Urinary bladder (tissue), 4 donors: ENCODE measurements around the gene DLEC1. TPM values are rescaled to one million over a fixed set of nuclear protein-coding genes. Genes with fewer than 3 reads are reported as not detected.

Source experiments
- DNase-seq: peaks from one replicate; pipeline ENCODE4 v3.0.0-alpha.2; 2015; ENCODE audit errors: extremely low spot score
- H3K27ac ChIP-seq: one replicate; pipeline ENCODE4 v1.5.1; 2013; ENCODE audit warnings: low read depth, mild to moderate bottlenecking, moderate library complexity
- H3K36me3 ChIP-seq: one replicate; pipeline ENCODE4 v1.6.1; 2013; ENCODE audit warnings: mild to moderate bottlenecking, moderate library complexity; ENCODE audit not compliant: insufficient read depth
- H3K4me1 ChIP-seq: one replicate; pipeline ENCODE4 v1.6.1; 2013; ENCODE audit warnings: mild to moderate bottlenecking, moderate library complexity; ENCODE audit not compliant: insufficient read depth
- H3K4me3 ChIP-seq: one replicate; pipeline ENCODE4 v1.5.1; 2013; ENCODE audit warnings: low read depth, low read length
- WGBS: extraction: QIAGEN DNeasy Blood & Tissue Kit; methylation state at CpG from one replicate; pipeline ENCODE4 v1.1.7; 2013; 5-methylcytosine and 5-hydroxymethylcytosine counted together
- polyA plus RNA-seq: library from polyadenylated mRNA; stranded (reverse); fragments of 200-250 nt; gene quantifications from one replicate; pipeline ENCODE4 v1.2.3, GENCODE V29; 2013
- total RNA-seq: library from RNA; depleted of rRNA; stranded (reverse); fragments of >200 nt; gene quantifications from one replicate; pipeline ENCODE4 v1.2.3, GENCODE V29; 2014
- donor health status: healthy with polysubstance abuse.
- donor health status: healthy.

The DLEC1 gene
- total and polyA plus RNA-seq, 2 donors: 0.29 to 0.42 TPM

GRCh38 chr3:37997342-37997741 is 41.7 kb upstream of the DLEC1 start:
- Histone ChIP-seq H3K27ac (no peak overlapping the region), H3K4me3 (no peak overlapping the region), H3K36me3 (peaks cover 4% of the 10 kb centered on the region), H3K4me1 (no peaks in the 10 kb centered on the region)
- no peak for DNase-seq
- WGBS: 90% methylated on average over 10 of the region's 10 CpGs

GRCh38 chr3:37997791-37998370 is 41.1 kb upstream of the DLEC1 start:
- peak overlapping the region; percentile 54 for H3K27ac ChIP-seq
- WGBS: 86% methylated on average over 6 of the region's 6 CpGs
- DNase-seq: no peak
- no peaks in the 10 kb centered on the region for H3K4me1 ChIP-seq
- peaks cover 4% of the 10 kb centered on the region for H3K36me3 ChIP-seq
- H3K4me3 ChIP-seq: no peak overlapping the region

- no peak for DNase-seq
- H3K36me3 ChIP-seq: peaks cover 4% of the 10 kb centered on the region
- H3K4me3 ChIP-seq: no peak overlapping the region
- H3K4me1 ChIP-seq: no peaks in the 10 kb centered on the region
- no peak overlapping the region for H3K27ac ChIP-seq
- 93% methylated on average over 6 of the region's 6 CpGs for WGBS
These were observed 39.2 kb upstream of the DLEC1 start for GRCh38 chr3:37999836-38000235.

GRCh38 chr3:38000242-38000916 is 38.6 kb upstream of the DLEC1 start:
- no peak for DNase-seq
- Histone ChIP-seq H3K4me1 (no peaks in the 10 kb centered on the region), H3K4me3 (no peak overlapping the region), H3K27ac (no peak overlapping the region), H3K36me3 (peaks cover 4% of the 10 kb centered on the region)
- WGBS: 93% methylated on average over 6 of the region's 6 CpGs

GRCh38 chr3:38000965-38001455 is 38.0 kb upstream of the DLEC1 start:
- WGBS: 95% methylated on average over 6 of the region's 6 CpGs
- H3K27ac ChIP-seq: no peak overlapping the region
- no peaks in the 10 kb centered on the region for H3K4me1 ChIP-seq
- H3K4me3 ChIP-seq: no peak overlapping the region
- peaks cover 5% of the 10 kb centered on the region for H3K36me3 ChIP-seq
- no peak for DNase-seq

GRCh38 chr3:38001456-38002081 is 37.4 kb upstream of the DLEC1 start:
- no peak for DNase-seq
- 85% methylated on average over 9 of the region's 9 CpGs for WGBS
- Histone ChIP-seq H3K27ac (no peak overlapping the region), H3K4me3 (no peak overlapping the region), H3K36me3 (peaks cover 6% of the 10 kb centered on the region), H3K4me1 (no peaks in the 10 kb centered on the region)

- 97% methylated on average over 6 of the region's 6 CpGs for WGBS
- Histone ChIP-seq H3K27ac (no peak overlapping the region), H3K36me3 (peaks cover 6% of the 10 kb centered on the region), H3K4me1 (no peaks in the 10 kb centered on the region), H3K4me3 (no peak overlapping the region)
- DNase-seq: no peak
These were observed 36.6 kb upstream of the DLEC1 start for GRCh38 chr3:38002291-38002876.

- no peak overlapping the region for H3K4me3 ChIP-seq
- no peak overlapping the region for H3K27ac ChIP-seq
- WGBS: 82% methylated on average over 9 of the region's 9 CpGs
- no peak for DNase-seq
- no peaks in the 10 kb centered on the region for H3K4me1 ChIP-seq
- H3K36me3 ChIP-seq: peaks cover 6% of the 10 kb centered on the region
These were observed 36.1 kb upstream of the DLEC1 start for GRCh38 chr3:38002940-38003339.

- 60% methylated on average over 7 of the region's 7 CpGs for WGBS
These were observed 35.6 kb upstream of the DLEC1 start for GRCh38 chr3:38003371-38003816.

GRCh38 chr3:38003817-38004414 is 35.1 kb upstream of the DLEC1 start:
- Histone ChIP-seq H3K4me3 (no peak overlapping the region), H3K36me3 (peaks cover 6% of the 10 kb centered on the region), H3K27ac (peak overlapping the region; percentile 38), H3K4me1 (no peaks in the 10 kb centered on the region)
- DNase-seq: no peak
- 74% methylated on average over 11 of the region's 11 CpGs for WGBS

More at GRCh38 chr3:38003371-38003816, 35.6 kb upstream of the DLEC1 start:
- no peak overlapping the region for H3K4me3 ChIP-seq
- no peak overlapping the region for H3K27ac ChIP-seq
- H3K36me3 ChIP-seq: peaks cover 6% of the 10 kb centered on the region
- no peak for DNase-seq
- H3K4me1 ChIP-seq: no peaks in the 10 kb centered on the region

- DNase-seq: no peak
- Histone ChIP-seq H3K27ac (no peak overlapping the region), H3K4me3 (no peak overlapping the region), H3K36me3 (peaks cover 6% of the 10 kb centered on the region), H3K4me1 (no peaks in the 10 kb centered on the region)
- WGBS: 69% methylated on average over 14 of the region's 14 CpGs
These were observed 34.5 kb upstream of the DLEC1 start for GRCh38 chr3:38004415-38005075.

GRCh38 chr3:38005076-38006020 is 33.7 kb upstream of the DLEC1 start:
- 78% methylated on average over 15 of the region's 15 CpGs for WGBS
- H3K4me3 ChIP-seq: no peak overlapping the region
- H3K4me1 ChIP-seq: no peaks in the 10 kb centered on the region
- peaks cover 6% of the 10 kb centered on the region for H3K36me3 ChIP-seq
- no peak for DNase-seq
- no peak overlapping the region for H3K27ac ChIP-seq
